Activated CD8-positive, alpha-beta T cell treated with anti-CD3 and anti-CD28 coated beads for 36 hours (primary cell): ENCODE measurements around the gene ALKBH6. TPM values are rescaled to one million over a fixed set of nuclear protein-coding genes. Genes with fewer than 3 reads are reported as not detected.

ENCODE experiments used
- ATAC-seq: fragments of 200-7000 bp; cut with Tn5 transposase; one replicate; pipeline ENCODE4 v1.10.0; 2021; ENCODE audit warnings: mild to moderate bottlenecking, moderate library complexity
- CTCF ChIA-PET: fragments of 350-600 bp; sonication (Branson Sonifier 250); formaldehyde crosslinking; loops from one replicate; lab custom pipeline; 2021; ENCODE audit warnings: antibody characterized with exemption; lab: Charles Lee
- POLR2A ChIA-PET: fragments of 350-600 bp; sonication (Branson Sonifier 250); formaldehyde crosslinking; loops from one replicate; lab custom pipeline; 2021; ENCODE audit warnings: antibody characterized with exemption; lab: Charles Lee
- DNase-seq: peaks from one replicate; pipeline ENCODE4 v3.0.0-alpha.2; 2020
- H3K27ac Mint-ChIP-seq: one replicate; pipeline ENCODE4 v1.8.0; 2021; ENCODE audit warnings: mild to moderate bottlenecking, mixed read lengths
- H3K27me3 Mint-ChIP-seq: one replicate; pipeline ENCODE4 v1.8.0; 2021; ENCODE audit warnings: mixed read lengths
- H3K36me3 Mint-ChIP-seq: one replicate; pipeline ENCODE4 v1.8.0; 2021; ENCODE audit warnings: low read depth, mixed read lengths
- H3K4me1 Mint-ChIP-seq: one replicate; pipeline ENCODE4 v1.8.0; 2021; ENCODE audit warnings: low read depth, mixed read lengths
- H3K4me3 Mint-ChIP-seq: one replicate; pipeline ENCODE4 v1.8.0; 2021; ENCODE audit warnings: mild to moderate bottlenecking, moderate library complexity, mixed read lengths
- H3K9me3 Mint-ChIP-seq: one replicate; pipeline ENCODE4 v1.8.0; 2021; ENCODE audit warnings: mixed read lengths
- CTCF ChIP-seq: fragments of 200-600 bp; IDR thresholded peaks from one replicate; pipeline ENCODE4 v1.8.0; 2022; ENCODE audit warnings: antibody characterized with exemption, mild to moderate bottlenecking
- intact Hi-C: fragments of 100-400 bp; cut with micrococcal nuclease; formaldehyde crosslinking; loops from one replicate; pipeline ENCODE4 v1.10.0; 2022
- total RNA-seq, 2 experiments: library from RNA; stranded (reverse); gene quantifications; one replicate each; pipeline ENCODE4 v1.2.3, GENCODE V29; 2021

Gene ALKBH6
- total RNA-seq, 2 experiments from 2014 or later, result 36.5 to 37.5 TPM

DNA sequence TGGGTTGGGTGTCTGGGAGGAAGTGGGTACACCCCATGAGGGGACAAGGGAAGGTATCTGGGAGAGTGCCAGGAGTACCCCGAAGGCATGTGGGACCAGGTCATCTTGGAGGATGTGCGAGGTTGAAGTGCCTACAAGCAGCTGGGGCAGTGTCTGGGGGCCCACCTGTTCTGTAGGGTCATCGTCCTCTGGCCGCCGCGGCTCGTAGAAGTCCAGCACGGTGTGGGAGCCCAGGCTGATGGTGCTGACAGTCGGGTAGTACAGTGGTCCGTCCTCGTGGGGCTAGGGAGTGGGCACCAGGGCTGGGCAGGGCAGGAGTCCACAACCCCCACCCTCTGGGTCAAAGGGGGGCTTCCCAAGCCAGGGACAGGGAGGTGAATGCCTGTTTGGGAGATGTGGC, 3.6 kb downstream of the ALKBH6 start:
- ChIA-PET POLR2A (no interaction called here), CTCF (interaction anchor here (1.5 kb wide), 1 partner anchor 10 kb away, joined by 5 read pairs; no protein-coding TSS in a partner anchor)
- ATAC-seq (no peak), DNase-seq (no peak)
- H3K9me3 Mint-ChIP-seq, result no peaks in the 10 kb centered on the region
- no peak for TF ChIP-seq CTCF
- peaks cover 27% of the 10 kb centered on the region for H3K4me1 Mint-ChIP-seq
- H3K36me3 Mint-ChIP-seq, result peaks cover 7% of the 10 kb centered on the region
- intact Hi-C loops, result no loop called here
- no peak overlapping the region for H3K27ac Mint-ChIP-seq
- H3K27me3 Mint-ChIP-seq, result no peaks in the 10 kb centered on the region
- no peak overlapping the region for H3K4me3 Mint-ChIP-seq

- POLR2A ChIA-PET, result interaction anchor here (0.7 kb wide), 1 partner anchor 10 kb away, joined by 3 read pairs; no protein-coding TSS in a partner anchor
- intact Hi-C loops, result no loop called here
Observed at GRCh38 chr19:36009633-36010379, 4.2 kb downstream of the ALKBH6 start.

GRCh38 chr19:36009220-36009619, 4.8 kb downstream of the ALKBH6 start:
- Mint-ChIP-seq H3K4me3 (peak overlapping the region; percentile 11), H3K36me3 (peaks cover 7% of the 10 kb centered on the region), H3K9me3 (no peaks in the 10 kb centered on the region), H3K27ac (no peak overlapping the region), H3K27me3 (no peaks in the 10 kb centered on the region), H3K4me1 (peaks cover 18% of the 10 kb centered on the region)
- ChIA-PET CTCF (interaction anchor here (1.5 kb wide), 1 partner anchor 9 kb away, joined by 5 read pairs; no protein-coding TSS in a partner anchor), POLR2A (interaction anchor here (0.7 kb wide), 1 partner anchor 11 kb away, joined by 3 read pairs; no protein-coding TSS in a partner anchor)
- DNase-seq (peak; percentile 64), ATAC-seq (peak; percentile 18)
- no peak for TF ChIP-seq CTCF
- intact Hi-C loops, result no loop called here

More at GRCh38 chr19:36009633-36010379, 4.2 kb downstream of the ALKBH6 start:
- CTCF ChIA-PET, result interaction anchor here (1.5 kb wide), 1 partner anchor 9 kb away, joined by 5 read pairs; no protein-coding TSS in a partner anchor
- peak overlapping the region; percentile 11 for H3K4me3 Mint-ChIP-seq
- H3K9me3 Mint-ChIP-seq, result no peaks in the 10 kb centered on the region
- peaks cover 7% of the 10 kb centered on the region for H3K36me3 Mint-ChIP-seq
- no peak overlapping the region for H3K27ac Mint-ChIP-seq
- no peak for ATAC-seq
- no peaks in the 10 kb centered on the region for H3K27me3 Mint-ChIP-seq
- no peak for TF ChIP-seq CTCF
- peaks cover 21% of the 10 kb centered on the region for H3K4me1 Mint-ChIP-seq
- DNase-seq, result no peak

- ATAC-seq (no peak), DNase-seq (no peak)
- no peaks in the 10 kb centered on the region for H3K9me3 Mint-ChIP-seq
- H3K36me3 Mint-ChIP-seq, result peaks cover 7% of the 10 kb centered on the region
- intact Hi-C loops, result no loop called here
- ChIA-PET POLR2A (interaction anchor here (0.6 to 1.0 kb wide), 2 partner anchors 11 to 532 kb away, joined by 3 read pairs; no protein-coding TSS in a partner anchor), CTCF (no interaction called here)
- no peaks in the 10 kb centered on the region for H3K27me3 Mint-ChIP-seq
- H3K27ac Mint-ChIP-seq, result peak within 1 kb of the TSS; percentile 38
- H3K4me3 Mint-ChIP-seq, result peak within 1 kb of the TSS; percentile 47
- TF ChIP-seq CTCF, result no peak
- peaks cover 16% of the 10 kb centered on the region for H3K4me1 Mint-ChIP-seq
Observed at GRCh38 chr19:36008336-36008978, 5.6 kb downstream of the ALKBH6 start, which contains the start of gene SYNE4. Gene SYNE4, minus strand, starts transcription at chr19:36008813. Its CDS starts 132 bp downstream, at chr19:36008681.
